Measurements from ENCODE around the gene SRL.

- no peak for TF ChIP-seq POLR2A (IDR thresholded peaks at IDR 0.05)
- no peak for TF ChIP-seq CTCF (IDR thresholded peaks at IDR 0.05)
These were observed 64.9 kb downstream of the SRL start for GRCh38 chr16:4176906-4177417.
